ENCODE results near the gene CCDC8.
A peak's percentile ranks its signal among the peaks of the same experiment; 100 is the strongest.
"Not testable (repeated sequence)": the region's sequence is repeated elsewhere in the genome, so short reads cannot be mapped to it uniquely, and the experiment has no call there.

The CCDC8 gene

GRCh38 chr19:46428239-46429135 is 15.1 kb upstream of the CCDC8 start, which contains the start of gene PNMA8C:
PNMA8C (minus strand) TSS chr19:46428936; CDS start chr19:46428359, 577 bp downstream.
- DNase-seq (ENCODE audit: low read depth, low spot score) = peak; percentile 86

- DNase-seq (ENCODE audit: low read depth, low spot score) = no peak
These were observed 14.2 kb upstream of the CCDC8 start for GRCh38 chr19:46427518-46428045.

GRCh38 chr19:46426506-46427162 is 13.3 kb upstream of the CCDC8 start:
- peak; percentile 86 for DNase-seq (ENCODE audit: low read depth, low spot score)

GRCh38 chr19:46426035-46426505 is 12.7 kb upstream of the CCDC8 start:
- DNase-seq (ENCODE audit: low read depth, low spot score) = no peak

GRCh38 chr19:46423188-46423587 is 9.8 kb upstream of the CCDC8 start:
- DNase-seq (ENCODE audit: low read depth, low spot score) = no peak

GRCh38 chr19:46422344-46422743 is 9.0 kb upstream of the CCDC8 start:
- no peak for DNase-seq (ENCODE audit: low read depth, low spot score)

- no peak for DNase-seq (ENCODE audit: low read depth, low spot score)
These were observed 6.7 kb upstream of the CCDC8 start for GRCh38 chr19:46420056-46420455.

- peak; percentile 95 for DNase-seq (ENCODE audit: low read depth, low spot score)
These were observed 2.7 kb upstream of the CCDC8 start for GRCh38 chr19:46415804-46416709.

GRCh38 chr19:46414899-46415298 is 1.5 kb upstream of the CCDC8 start:
- not testable (repeated sequence) for DNase-seq (ENCODE audit: low read depth, low spot score)

GRCh38 chr19:46412650-46413261 is 608 bp downstream of the CCDC8 start:
- no peak for DNase-seq (ENCODE audit: low read depth, low spot score)

- DNase-seq (ENCODE audit: low read depth, low spot score) = peak; percentile 49
These were observed 1.3 kb downstream of the CCDC8 start for GRCh38 chr19:46411925-46412649.

GRCh38 chr19:46411088-46411924 is 2.1 kb downstream of the CCDC8 start:
- DNase-seq (ENCODE audit: low read depth, low spot score) = no peak

- DNase-seq (ENCODE audit: low read depth, low spot score) = no peak
These were observed 2.9 kb downstream of the CCDC8 start for GRCh38 chr19:46410205-46411087.

- DNase-seq (ENCODE audit: low read depth, low spot score) = no peak
These were observed 4.2 kb downstream of the CCDC8 start for GRCh38 chr19:46409191-46409590.

GRCh38 chr19:46408664-46409039 is 4.7 kb downstream of the CCDC8 start:
- DNase-seq (ENCODE audit: low read depth, low spot score) = no peak

GRCh38 chr19:46407856-46408663 is 5.3 kb downstream of the CCDC8 start:
- no peak for DNase-seq (ENCODE audit: low read depth, low spot score)

- DNase-seq (ENCODE audit: low read depth, low spot score) = no peak
These were observed 6.4 kb downstream of the CCDC8 start for GRCh38 chr19:46406976-46407375.
